NCI-H345 treated with DMSO at 0.1 percent for 48 hours (cell line): ENCODE measurements around the gene NCAPG.

ENCODE experiments used
- DNase-seq: peaks from one replicate; lab custom pipeline; 2025; ENCODE audit not compliant: unreplicated experiment; lab: John Stamatoyannopoulos, UW

Gene NCAPG

GRCh38 chr4:17810260-17811077 lies at the start of gene NCAPG, which contains the start of gene DCAF16:
Gene NCAPG (plus strand): TSS chr4:17810979. CDS start chr4:17811078, 99 bp downstream.
Gene DCAF16 (minus strand): TSS chr4:17810757. CDS start chr4:17804141, 6,616 bp downstream.
- peak; percentile 86 for DNase-seq

- no peak for DNase-seq
Measured at GRCh38 chr4:17761062-17761461, 49.7 kb upstream of the NCAPG start.

- no peak for DNase-seq
Measured at GRCh38 chr4:17762726-17763125, 48.1 kb upstream of the NCAPG start.

GRCh38 chr4:17763416-17763815 lies 47.4 kb upstream of the NCAPG start:
- no peak for DNase-seq

- no peak for DNase-seq
Measured at GRCh38 chr4:17763931-17764330, 46.8 kb upstream of the NCAPG start.

- DNase-seq, result no peak
Measured at GRCh38 chr4:17765514-17766286, 45.1 kb upstream of the NCAPG start.

GRCh38 chr4:17766826-17767458 lies 43.8 kb upstream of the NCAPG start:
- DNase-seq, result no peak

- DNase-seq, result no peak
Measured at GRCh38 chr4:17769406-17770174, 41.2 kb upstream of the NCAPG start.

GRCh38 chr4:17770845-17771244 lies 39.9 kb upstream of the NCAPG start:
- DNase-seq, result no peak

GRCh38 chr4:17771284-17771908 lies 39.4 kb upstream of the NCAPG start:
- no peak for DNase-seq

- DNase-seq, result no peak
Measured at GRCh38 chr4:17773135-17773698, 37.6 kb upstream of the NCAPG start.

- no peak for DNase-seq
Measured at GRCh38 chr4:17778431-17778830, 32.3 kb upstream of the NCAPG start.

- DNase-seq, result peak; percentile 43
Measured at GRCh38 chr4:17780501-17781299, 30.1 kb upstream of the NCAPG start.

- DNase-seq, result no peak
Measured at GRCh38 chr4:17781300-17782287, 29.2 kb upstream of the NCAPG start, which contains the start of gene FAM184B. Gene FAM184B (minus strand): TSS chr4:17781621. CDS start chr4:17781299, 322 bp downstream.

GRCh38 chr4:17785858-17786257 lies 24.9 kb upstream of the NCAPG start:
- DNase-seq, result no peak

- no peak for DNase-seq
Measured at GRCh38 chr4:17786567-17786966, 24.2 kb upstream of the NCAPG start.

GRCh38 chr4:17787315-17787714 lies 23.5 kb upstream of the NCAPG start:
- no peak for DNase-seq

GRCh38 chr4:17788956-17789355 lies 21.8 kb upstream of the NCAPG start:
- DNase-seq, result no peak
